SJCRH30 (cell line): ENCODE measurements around the gene MTUS2. TPM values are rescaled to one million over a fixed set of nuclear protein-coding genes. Genes with fewer than 3 reads are reported as not detected.
A peak's percentile ranks its signal among the peaks of the same experiment; 100 is the strongest.

Experiments
- DNase-seq, 2 experiments: peaks; one replicate each; pipeline ENCODE4 v3.0.0-alpha.2; 2015 to 2020
- H3K27ac ChIP-seq: fragments of 250-450 bp; sonication (Bioruptor Pico); 2 replicates; pipeline ENCODE4 v1.5.1; 2020; ENCODE audit warnings: mild to moderate bottlenecking, moderate library complexity
- H3K27me3 ChIP-seq: fragments of 250-450 bp; sonication (Bioruptor Pico); 2 replicates; pipeline ENCODE4 v1.5.1; 2020; ENCODE audit warnings: mild to moderate bottlenecking, moderate library complexity
- H3K36me3 ChIP-seq: fragments of 250-450 bp; sonication (Bioruptor Pico); 2 replicates; pipeline ENCODE4 v1.5.1; 2020; ENCODE audit warnings: mild to moderate bottlenecking, moderate library complexity
- H3K4me1 ChIP-seq: fragments of 250-450 bp; sonication (Bioruptor Pico); 2 replicates; pipeline ENCODE4 v1.5.1; 2020; ENCODE audit warnings: mild to moderate bottlenecking, moderate library complexity
- H3K4me3 ChIP-seq: fragments of 250-450 bp; sonication (Bioruptor Pico); 2 replicates; pipeline ENCODE4 v1.5.1; 2020; ENCODE audit warnings: mild to moderate bottlenecking, moderate library complexity
- H3K9me3 ChIP-seq: fragments of 250-450 bp; sonication (Bioruptor Pico); replicated peaks from 2 replicates; pipeline ENCODE4 v1.5.1; 2020; ENCODE audit warnings: mild to moderate bottlenecking, moderate library complexity
- total RNA-seq: library from RNA; depleted of rRNA; stranded (reverse); fragments of >200 nt; shearing (Covaris generic); gene quantifications from 2 replicates; pipeline ENCODE4 v1.2.3, GENCODE V29; 2014; rRNA removed

The MTUS2 gene
- 1.7 and 2.4 TPM in 2 replicates for total RNA-seq

DNA sequence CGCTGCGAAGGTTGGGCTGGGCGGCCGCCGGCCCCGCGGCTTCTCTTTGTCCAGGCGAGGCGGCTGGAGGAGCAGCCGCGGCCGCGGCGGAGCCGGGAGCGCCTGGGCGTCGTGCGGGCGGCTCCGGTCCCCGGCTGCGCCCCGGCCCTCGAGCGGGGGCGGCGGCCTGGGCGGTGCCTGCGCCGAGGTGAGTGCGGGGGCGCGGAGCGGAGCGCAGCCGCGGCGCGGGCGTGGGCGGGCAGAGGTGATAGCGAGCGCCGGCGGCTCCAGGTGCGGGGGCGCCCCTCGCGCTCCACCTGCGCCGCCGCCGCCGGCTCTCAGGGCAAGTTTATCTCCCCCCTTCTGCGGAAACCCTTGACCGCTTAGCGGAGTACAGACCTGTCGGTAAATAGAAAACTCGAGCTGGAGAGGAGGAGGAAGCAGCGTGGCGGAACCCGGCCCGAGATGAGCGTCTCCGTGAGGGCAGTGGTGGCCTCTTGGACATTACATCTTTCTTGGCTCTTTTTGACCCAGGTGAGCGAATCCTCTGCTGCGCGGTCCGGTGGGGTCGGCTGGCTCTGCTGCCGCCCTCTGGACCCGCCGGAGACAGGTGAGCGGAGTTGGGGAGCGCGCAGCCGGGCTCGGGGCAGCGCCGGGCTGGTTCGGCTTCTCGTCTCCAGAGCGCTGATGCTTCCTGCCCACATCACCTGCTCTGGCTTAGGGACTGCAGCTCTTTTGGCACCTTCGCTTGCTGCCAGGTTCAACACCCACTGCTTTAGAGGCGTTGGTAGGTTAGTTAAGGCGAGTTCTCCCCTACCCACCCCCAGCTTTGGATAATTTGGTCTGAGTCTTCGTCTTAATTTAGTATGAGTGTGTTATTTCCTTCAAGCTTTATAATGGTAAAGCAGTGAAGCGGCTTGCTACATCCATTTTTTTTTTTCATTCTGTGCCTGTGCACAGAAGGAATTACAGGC, at the start of gene MTUS2:
Gene MTUS2, plus strand, starts transcription at position 241 of the 953 bp plus-strand sequence.
- Histone ChIP-seq H3K36me3 (no peaks in the 10 kb centered on the region), H3K27ac (no peak within 1 kb of the TSS), H3K4me3 (peak within 1 kb of the TSS; percentile 46)

DNA sequence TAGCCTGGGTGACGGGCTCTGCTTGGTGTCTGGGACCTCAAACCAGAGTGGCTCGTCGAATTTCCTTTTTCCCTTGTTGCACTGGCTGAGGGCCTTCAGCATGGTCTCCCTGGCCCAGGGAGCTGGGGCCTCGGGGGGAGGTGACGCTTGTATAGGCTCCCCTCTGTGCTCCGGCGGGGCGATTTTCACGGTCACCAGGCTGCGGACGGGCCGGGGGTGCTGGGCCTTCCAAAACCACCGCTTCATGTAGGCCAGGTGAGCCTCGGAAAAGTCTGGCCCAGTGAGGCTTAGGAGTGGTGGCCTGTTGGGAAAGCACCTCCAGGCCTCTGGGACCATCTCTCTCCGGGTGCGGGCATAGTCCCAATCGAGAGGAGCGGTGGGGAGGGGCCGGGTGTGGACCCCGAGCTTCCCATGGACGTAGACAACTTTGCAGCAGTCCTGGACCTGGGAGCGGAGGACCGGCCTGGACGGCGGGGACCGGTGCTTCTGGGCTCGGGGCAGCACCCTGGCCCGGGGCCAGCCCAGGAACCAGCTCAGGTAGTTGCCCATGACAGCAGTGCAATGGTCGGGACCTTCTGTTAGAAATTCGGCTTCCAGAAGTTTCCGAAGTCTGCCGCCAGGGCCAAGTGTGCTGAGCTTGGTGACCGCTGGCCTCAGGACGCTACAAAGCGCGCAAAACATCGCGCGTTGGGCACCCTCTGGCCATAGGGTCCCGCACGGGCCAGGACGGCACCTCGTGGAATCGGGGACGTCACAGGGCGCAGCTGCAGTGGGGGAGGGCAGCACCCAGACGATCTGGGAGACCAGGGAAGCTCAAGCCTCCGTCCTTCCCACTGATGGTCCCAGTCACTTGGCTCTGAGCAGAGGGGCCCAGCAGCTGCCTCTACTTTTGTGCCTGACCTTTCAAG, 41.6 kb upstream of the MTUS2 start:
- DNase-seq: no peak
- H3K4me3 ChIP-seq: no peak overlapping the region
- H3K36me3 ChIP-seq: no peaks in the 10 kb centered on the region
- H3K4me1 ChIP-seq: no peaks in the 10 kb centered on the region
- H3K27ac ChIP-seq: no peak overlapping the region
- H3K27me3 ChIP-seq: no peaks in the 10 kb centered on the region
- H3K9me3 ChIP-seq: 0 out of 2 replicates have a peak, but pooled peaks cover 5% of the 10 kb centered on the region

More for the DNA sequence above, at the start of gene MTUS2:
- H3K9me3 ChIP-seq: peaks cover 3% of the 10 kb centered on the region; the same call in 1 of the 2 replicates
- no peak for DNase-seq
- H3K27me3 ChIP-seq: peaks cover 11% of the 10 kb centered on the region
- H3K4me1 ChIP-seq: no peaks in the 10 kb centered on the region

DNA sequence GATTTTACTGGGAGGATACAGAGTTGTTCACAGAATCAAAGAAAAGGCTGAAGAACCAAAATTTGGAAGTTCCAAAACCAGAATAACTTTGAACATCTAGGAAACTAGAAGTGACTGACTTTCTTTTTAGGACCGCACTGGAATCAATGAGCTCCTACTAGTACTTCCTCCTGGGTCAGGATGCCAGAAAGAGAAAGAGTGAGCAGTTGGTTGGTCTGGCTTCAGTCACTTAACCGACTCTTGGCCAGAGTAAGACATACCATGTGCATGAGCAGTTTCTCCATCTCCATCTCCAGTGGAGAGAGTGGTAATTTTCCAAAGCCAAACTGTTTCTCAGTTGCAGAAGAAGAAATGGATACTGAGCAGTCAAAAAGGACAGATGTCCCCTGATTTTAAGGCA, 27.1 kb upstream of the MTUS2 start:
- Histone ChIP-seq H3K36me3 (no peaks in the 10 kb centered on the region), H3K9me3 (no peaks in the 10 kb centered on the region), H3K4me1 (no peaks in the 10 kb centered on the region), H3K4me3 (no peak overlapping the region), H3K27me3 (peaks cover 4% of the 10 kb centered on the region; the same call in 1 of the 2 replicates), H3K27ac (no peak overlapping the region)
- DNase-seq: no peak

DNA sequence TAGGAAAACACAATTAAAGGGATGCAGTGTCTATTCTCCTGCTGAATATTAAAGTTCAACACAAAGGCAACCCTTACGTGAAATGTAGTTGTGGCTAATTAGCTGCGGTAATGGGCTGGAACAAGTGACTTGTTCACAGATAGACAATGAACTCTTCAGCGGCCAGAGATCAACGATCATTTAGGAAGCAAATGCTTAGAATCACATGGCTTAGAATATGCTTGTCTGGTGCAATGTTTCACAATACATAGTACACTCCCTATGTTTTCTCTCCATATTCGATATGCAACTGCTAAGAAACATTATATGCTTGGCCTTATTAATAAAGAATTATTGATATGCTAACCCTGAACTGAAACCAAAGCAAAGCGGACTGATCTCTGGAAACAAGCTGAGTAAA, 25.7 kb upstream of the MTUS2 start:
- no peak overlapping the region for H3K4me3 ChIP-seq
- H3K27ac ChIP-seq: no peak overlapping the region
- no peaks in the 10 kb centered on the region for H3K4me1 ChIP-seq
- no peak for DNase-seq
- H3K9me3 ChIP-seq: no peaks in the 10 kb centered on the region
- H3K36me3 ChIP-seq: no peaks in the 10 kb centered on the region
- peaks cover 1% of the 10 kb centered on the region; the same call in 1 of the 2 replicates for H3K27me3 ChIP-seq

DNA sequence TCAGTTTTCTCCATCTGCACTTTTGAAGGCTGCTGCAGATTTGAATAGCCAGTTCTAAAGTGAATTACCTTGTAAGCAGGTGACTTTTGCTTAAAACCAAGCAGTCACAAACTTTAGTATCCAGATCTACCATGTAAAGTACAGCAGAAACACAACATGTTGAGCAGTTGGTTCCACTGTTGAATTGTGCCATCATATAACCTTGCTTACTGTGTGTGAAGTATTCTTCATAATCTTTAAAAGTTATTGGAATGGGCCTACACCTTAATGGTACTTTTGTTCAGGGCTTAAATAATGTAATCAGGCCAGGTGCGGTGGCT, 23.2 kb upstream of the MTUS2 start:
- no peaks in the 10 kb centered on the region for H3K4me1 ChIP-seq
- no peak overlapping the region for H3K27ac ChIP-seq
- H3K4me3 ChIP-seq: peak overlapping the region; percentile 48
- H3K36me3 ChIP-seq: no peaks in the 10 kb centered on the region
- H3K27me3 ChIP-seq: no peaks in the 10 kb centered on the region
- H3K9me3 ChIP-seq: no peaks in the 10 kb centered on the region
- DNase-seq: no peak

DNA sequence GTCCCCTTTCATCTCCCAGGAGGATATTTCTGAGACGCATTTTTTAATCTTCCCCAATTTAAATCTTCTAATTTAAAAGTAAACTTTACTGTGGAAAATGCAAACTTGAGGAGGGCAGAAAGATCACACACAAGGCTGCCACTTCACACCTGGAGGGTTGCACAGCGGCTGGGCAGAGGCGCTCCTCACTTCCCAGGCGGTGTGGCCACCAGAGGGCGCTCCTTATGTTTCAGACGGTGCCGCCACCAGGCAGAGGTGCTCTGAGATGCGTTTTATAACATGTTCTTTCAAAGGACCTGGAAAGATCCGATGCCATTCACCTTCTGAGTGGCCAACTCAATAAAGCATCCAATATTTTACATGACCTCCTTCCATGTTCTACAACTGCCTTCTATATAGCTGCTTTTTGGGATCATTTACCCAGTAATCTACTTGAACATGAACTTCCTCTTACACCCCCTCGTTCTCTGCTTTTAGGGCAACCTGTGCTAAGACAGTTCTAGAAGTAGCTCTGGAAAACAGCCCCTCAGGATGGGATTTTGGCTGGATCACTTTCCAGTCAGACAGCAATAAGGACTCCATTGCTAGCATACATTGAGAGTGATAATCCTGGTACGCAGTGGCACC, 14.8 kb upstream of the MTUS2 start:
- Histone ChIP-seq H3K9me3 (0 out of 2 replicates have a peak, but pooled peaks cover 3% of the 10 kb centered on the region), H3K4me3 (no peak overlapping the region), H3K4me1 (no peaks in the 10 kb centered on the region), H3K27me3 (no peaks in the 10 kb centered on the region), H3K36me3 (no peaks in the 10 kb centered on the region), H3K27ac (no peak overlapping the region)
- peak; percentile 52 to 67 for DNase-seq

DNA sequence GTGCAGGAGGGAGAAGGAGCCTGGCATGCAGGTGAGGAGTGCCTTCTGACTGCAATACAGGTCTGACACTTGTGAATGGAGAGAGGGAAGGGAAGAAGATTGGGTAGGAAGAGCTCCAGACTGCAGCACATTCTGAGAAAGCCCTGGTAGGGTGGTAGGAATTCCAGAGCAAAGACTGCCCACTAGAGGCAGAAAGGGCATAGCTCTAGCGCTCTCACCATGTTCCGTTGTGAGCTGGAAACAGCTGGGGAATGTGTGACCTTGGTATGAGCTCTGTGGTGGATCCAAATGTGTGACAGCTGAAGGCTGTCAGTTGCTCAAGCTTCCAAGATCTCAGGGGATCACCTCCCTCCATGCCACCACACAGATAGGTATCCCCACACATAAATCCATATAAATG, 2.9 kb upstream of the MTUS2 start:
- H3K36me3 ChIP-seq: no peaks in the 10 kb centered on the region
- peak in 1 of 2 experiments; percentile 29 for DNase-seq
- peaks cover 3% of the 10 kb centered on the region; the same call in 1 of the 2 replicates for H3K9me3 ChIP-seq
- no peak overlapping the region for H3K4me3 ChIP-seq
- no peak overlapping the region for H3K27ac ChIP-seq
- peaks cover 5% of the 10 kb centered on the region; the same call in 1 of the 2 replicates for H3K27me3 ChIP-seq
- H3K4me1 ChIP-seq: no peaks in the 10 kb centered on the region

DNA sequence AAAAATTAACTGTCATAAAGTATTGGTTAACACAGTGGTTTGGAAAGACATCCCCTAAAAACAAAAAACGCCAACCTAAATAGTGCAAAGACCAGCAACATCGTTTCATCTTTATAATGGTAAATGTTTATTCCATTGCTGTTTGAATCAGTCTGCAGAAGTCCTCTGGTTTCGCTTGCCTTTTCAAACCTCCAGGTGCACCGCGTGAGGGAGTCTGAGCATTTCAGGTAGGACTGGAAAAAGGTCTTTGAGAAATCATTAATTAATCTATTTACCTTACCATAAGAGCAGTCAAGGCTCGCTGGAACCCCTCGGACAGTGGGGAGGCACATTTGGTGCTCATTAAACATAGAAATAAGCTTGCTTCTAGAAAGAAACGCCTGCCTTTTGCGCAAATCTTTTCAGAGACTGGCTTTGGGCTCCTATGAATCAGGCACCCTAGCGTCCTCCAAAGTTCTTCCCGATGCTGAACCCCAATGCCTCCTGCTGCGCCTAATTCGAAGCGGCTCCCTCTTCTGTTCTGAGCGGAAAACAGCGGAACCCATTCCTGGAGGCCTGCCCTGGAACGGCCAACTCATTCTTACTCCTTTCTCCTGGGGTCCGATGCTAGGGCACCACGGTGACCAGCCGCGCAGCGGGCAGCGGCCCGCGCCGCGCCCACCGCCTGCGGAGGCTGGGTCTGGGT, 951 bp upstream of the MTUS2 start:
- Histone ChIP-seq H3K36me3 (no peaks in the 10 kb centered on the region), H3K9me3 (peaks cover 3% of the 10 kb centered on the region; the same call in 1 of the 2 replicates), H3K27ac (no peak overlapping the region), H3K27me3 (peaks cover 11% of the 10 kb centered on the region), H3K4me3 (peak overlapping the region; percentile 46), H3K4me1 (no peaks in the 10 kb centered on the region)
- DNase-seq: peak; percentile 19 to 50

DNA sequence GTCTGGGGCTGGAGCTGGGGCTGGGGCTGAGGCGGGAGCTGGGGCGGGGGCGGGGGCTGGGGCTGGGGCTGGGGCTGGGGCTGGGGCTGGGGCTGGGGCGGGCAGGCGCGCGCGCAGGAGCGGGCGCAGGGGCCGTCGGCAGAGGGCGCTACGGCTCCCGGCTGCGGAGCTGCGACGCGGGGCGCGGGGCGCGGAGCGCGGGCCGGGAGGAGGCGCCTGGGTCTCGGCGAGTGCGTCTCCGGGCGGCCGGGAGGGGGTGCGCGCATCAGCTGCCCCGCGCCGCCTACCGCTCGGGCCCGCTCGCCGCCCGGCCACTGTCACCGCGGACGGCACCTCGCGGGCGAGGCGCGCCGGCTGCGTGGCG, 422 bp upstream of the MTUS2 start:
- peak; percentile 53 to 63 for DNase-seq
- peaks cover 3% of the 10 kb centered on the region; the same call in 1 of the 2 replicates for H3K9me3 ChIP-seq
- peak overlapping the region; percentile 46 for H3K4me3 ChIP-seq
- H3K27me3 ChIP-seq: peaks cover 11% of the 10 kb centered on the region
- H3K36me3 ChIP-seq: no peaks in the 10 kb centered on the region
- H3K27ac ChIP-seq: no peak overlapping the region
- no peaks in the 10 kb centered on the region for H3K4me1 ChIP-seq

DNA sequence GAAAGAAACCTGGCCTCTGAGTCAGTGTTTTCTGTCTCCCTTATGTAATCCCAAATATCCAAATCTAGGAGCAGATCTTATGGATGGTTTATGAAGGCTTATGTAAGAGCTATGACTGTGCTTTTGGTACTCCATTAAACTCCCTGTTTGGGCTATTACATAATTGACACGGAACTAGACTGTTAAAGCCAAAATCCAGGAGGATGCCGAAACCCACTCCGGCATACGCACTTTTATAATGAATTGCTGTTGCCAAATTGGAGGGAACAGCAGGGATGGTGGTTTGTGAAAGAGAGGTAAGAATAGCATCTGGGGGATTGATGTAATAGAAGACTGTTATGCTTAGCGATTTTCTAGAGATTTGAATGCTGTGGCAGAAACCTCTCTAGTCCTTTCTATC, 2.0 kb downstream of the MTUS2 start:
- Histone ChIP-seq H3K27ac (no peak overlapping the region), H3K27me3 (peaks cover 11% of the 10 kb centered on the region), H3K36me3 (no peaks in the 10 kb centered on the region), H3K4me1 (no peaks in the 10 kb centered on the region), H3K4me3 (no peak overlapping the region), H3K9me3 (no peaks in the 10 kb centered on the region; the same call in 1 of the 2 replicates)
- no peak for DNase-seq

DNA sequence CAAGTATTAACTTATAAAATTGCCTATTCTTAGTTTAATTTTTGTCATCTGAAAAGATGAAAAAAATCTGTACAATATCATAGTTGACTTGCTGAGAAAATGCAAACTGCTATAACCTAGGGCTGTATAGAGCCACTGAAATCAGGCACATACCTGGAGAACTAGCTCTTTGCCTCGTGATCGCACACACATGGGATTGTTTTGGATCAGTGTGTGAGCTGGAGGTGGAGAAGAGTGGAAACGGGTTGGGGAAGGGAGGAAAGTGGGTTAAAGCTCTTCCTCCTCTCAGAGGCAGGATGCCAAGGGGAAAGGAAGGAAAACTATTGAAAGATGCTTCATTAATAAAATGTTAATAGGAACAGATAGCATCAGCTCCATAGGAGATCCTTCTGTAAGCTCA, 2.7 kb downstream of the MTUS2 start:
- no peak for DNase-seq
- no peak overlapping the region for H3K4me3 ChIP-seq
- H3K27ac ChIP-seq: no peak overlapping the region
- no peaks in the 10 kb centered on the region for H3K4me1 ChIP-seq
- H3K9me3 ChIP-seq: no peaks in the 10 kb centered on the region
- H3K27me3 ChIP-seq: peaks cover 11% of the 10 kb centered on the region
- no peaks in the 10 kb centered on the region for H3K36me3 ChIP-seq

DNA sequence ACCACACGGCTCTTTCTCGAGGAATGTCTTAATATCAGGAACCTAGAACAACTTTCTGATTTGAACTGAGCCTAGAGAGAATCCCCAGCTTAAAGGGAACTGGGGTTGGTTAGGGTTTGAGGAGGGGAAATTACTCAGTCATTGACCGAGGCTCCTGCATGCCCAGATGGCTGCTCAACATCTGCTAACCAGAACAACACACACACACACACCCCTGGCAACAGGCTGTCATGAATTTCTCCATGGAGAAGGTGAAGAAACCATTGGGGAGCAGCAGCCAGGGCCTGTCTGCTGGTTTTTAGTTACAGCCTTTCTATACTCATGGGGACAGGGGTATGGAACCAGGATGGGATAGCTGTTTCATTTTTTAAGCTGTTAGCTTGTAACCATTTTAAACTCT, 5.2 kb downstream of the MTUS2 start:
- DNase-seq: no peak
- no peaks in the 10 kb centered on the region for H3K9me3 ChIP-seq
- no peak overlapping the region for H3K4me3 ChIP-seq
- H3K4me1 ChIP-seq: no peaks in the 10 kb centered on the region
- H3K27me3 ChIP-seq: peaks cover 10% of the 10 kb centered on the region
- H3K36me3 ChIP-seq: no peaks in the 10 kb centered on the region
- H3K27ac ChIP-seq: no peak overlapping the region

DNA sequence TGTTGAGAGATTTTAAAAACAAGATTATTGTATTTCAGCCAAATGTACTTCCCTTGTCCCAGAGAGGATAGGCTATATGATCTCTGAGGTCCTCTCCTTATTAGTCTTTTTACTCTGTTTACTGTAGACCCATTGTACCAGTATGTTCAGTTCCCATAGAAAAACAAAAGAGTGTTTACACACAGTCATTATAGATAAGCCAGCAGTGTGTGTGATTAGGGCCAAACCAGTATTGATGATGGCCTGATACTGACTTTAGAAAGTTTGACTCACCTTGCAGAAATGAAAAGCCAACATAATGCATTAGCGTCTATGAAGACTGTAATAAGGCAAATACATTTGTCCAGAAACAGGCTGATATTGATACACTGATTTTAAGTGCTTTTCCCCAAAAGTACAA, 6.2 kb downstream of the MTUS2 start:
- Histone ChIP-seq H3K4me3 (no peak overlapping the region), H3K36me3 (no peaks in the 10 kb centered on the region), H3K27me3 (peaks cover 6% of the 10 kb centered on the region; the same call in 1 of the 2 replicates), H3K9me3 (no peaks in the 10 kb centered on the region), H3K27ac (no peak overlapping the region), H3K4me1 (no peaks in the 10 kb centered on the region)
- no peak for DNase-seq

DNA sequence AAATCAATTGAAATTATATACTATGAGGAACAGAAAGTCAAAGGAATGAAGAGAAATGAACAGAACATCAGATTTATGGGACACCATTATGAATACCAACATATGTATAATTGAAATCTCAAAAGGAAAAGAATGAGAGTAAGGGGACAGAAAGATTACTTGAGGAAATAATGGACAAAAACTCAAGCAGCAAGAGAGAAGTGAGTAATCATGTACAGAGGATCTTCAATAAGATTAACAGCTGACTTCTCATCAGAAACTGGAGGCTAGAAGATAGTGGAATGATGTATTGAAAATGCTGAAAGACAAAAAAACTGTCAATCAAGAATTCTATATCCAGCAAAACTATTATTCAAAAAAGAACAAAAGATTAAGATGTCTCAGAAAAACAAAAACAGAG, 10.4 kb downstream of the MTUS2 start:
- H3K36me3 ChIP-seq: no peaks in the 10 kb centered on the region
- no peak overlapping the region for H3K4me3 ChIP-seq
- no peaks in the 10 kb centered on the region for H3K9me3 ChIP-seq
- DNase-seq: no peak
- H3K27ac ChIP-seq: no peak overlapping the region
- H3K4me1 ChIP-seq: no peaks in the 10 kb centered on the region
- no peaks in the 10 kb centered on the region for H3K27me3 ChIP-seq
